Measurements from ENCODE around the gene ZNF17.

DNA sequence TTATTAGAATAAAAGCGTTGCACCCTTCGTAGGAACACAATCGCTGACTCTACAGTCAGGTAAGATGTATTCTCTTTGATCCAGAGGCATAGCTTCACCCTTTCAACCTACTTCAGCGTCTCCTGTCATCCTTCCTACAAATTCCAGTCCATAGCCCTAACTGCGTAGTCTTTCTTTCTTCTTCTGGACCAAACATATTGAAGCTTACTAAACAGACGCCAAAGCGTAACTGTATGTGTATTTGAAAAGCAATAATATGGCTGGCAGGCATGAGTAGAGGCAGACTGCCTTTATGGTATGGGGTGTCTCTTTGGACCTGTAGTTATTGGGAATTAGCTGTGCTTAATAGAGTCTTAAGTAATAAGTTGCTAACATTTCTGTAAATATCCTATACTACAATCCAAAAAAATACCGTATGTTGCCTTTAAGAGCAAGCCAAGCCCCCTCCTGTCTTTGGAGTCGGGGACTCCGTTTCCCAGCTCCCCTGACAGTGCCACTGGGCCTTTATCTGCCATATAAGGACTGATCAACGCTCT is 21.7 kb upstream of the ZNF17 start:
- TF ChIP-seq POLR2A (IDR thresholded peaks at IDR 0.05; ENCODE audit: low read depth, low read length) (no peak), POLR2AphosphoS5 (IDR thresholded peaks at IDR 0.05; ENCODE audit: low read depth, low read length) (no peak), TAF1 (IDR thresholded peaks at IDR 0.05; ENCODE audit: borderline replicate concordance, low read depth, low read length) (no peak)
